Fibroblast of skin of left quadriceps (primary cell): ENCODE measurements around the gene SPAG4.

Experiments
- DNase-seq, 2 experiments: peaks; one replicate each; pipeline ENCODE4 v3.0.0-alpha.2; 2013; ENCODE audit warnings: low read depth in 2 of 2

The SPAG4 gene

GRCh38 chr20:35599776-35600120, 15.9 kb upstream of the SPAG4 start:
- no peak for DNase-seq

- no peak for DNase-seq
Measured at GRCh38 chr20:35600176-35600992, 15.2 kb upstream of the SPAG4 start.

- DNase-seq: peak in 1 of 2 experiments; percentile 42
Measured at GRCh38 chr20:35600993-35601973, 14.3 kb upstream of the SPAG4 start.

DNA sequence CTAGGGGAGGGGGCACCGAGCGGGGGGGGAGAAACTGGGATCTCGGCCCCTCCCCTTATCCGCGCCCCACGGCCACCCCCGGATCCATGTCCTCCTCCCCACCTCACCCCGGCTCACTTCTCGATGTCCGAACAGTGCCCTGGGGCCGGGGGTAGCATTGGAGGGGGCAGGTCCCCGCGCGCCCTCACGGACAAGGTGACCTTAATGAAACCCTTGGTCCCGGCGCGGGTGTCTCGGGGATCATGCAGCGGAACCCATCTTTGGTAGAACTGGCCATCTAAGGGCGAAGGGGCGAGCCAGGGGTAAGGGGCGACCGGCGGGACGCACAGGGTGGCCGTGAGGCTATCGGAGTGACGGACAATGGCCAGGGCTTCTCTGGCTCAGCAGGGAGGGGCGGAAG, 13.6 kb upstream of the SPAG4 start:
- no peak for DNase-seq

- DNase-seq: no peak
Measured at GRCh38 chr20:35602851-35603495, 12.7 kb upstream of the SPAG4 start.

DNA sequence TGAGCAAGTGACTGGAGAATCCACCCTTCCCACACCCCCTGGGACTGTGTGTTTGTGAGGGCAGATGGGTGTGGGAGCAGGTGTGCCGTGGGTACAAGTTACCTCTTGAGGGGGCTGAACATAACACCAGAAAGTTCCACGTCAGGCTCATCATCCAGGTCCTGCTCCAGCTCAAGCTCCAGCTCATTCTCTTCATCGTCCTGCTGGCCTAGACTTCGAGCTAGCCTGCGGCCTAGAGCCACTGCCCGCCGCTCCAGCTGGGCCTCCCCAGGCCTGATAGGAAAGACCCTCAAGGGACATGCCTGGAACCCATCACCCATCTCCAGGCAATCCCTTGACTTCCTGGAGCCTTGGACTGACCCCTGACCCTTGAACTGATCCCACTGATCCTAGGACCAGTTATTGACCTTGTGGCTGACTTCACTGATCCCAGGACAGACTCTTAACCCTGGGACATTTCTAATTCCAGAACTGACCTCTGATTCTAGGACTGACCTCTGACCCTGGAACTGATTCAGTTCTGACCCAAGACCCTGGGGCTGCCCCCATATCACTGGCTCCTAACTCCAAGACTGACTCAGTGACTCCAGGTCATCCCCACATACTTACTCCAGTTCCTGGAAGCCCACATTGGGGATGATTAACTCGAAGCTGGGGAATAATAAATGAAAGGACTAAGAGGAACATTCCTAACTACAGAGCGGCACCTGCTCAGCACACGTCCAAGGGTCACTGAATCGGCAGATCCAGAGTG, 11.8 kb upstream of the SPAG4 start:
- no peak for DNase-seq

GRCh38 chr20:35604449-35604747, 11.2 kb upstream of the SPAG4 start:
- DNase-seq: no peak

GRCh38 chr20:35606127-35606526, 9.5 kb upstream of the SPAG4 start:
- DNase-seq: no peak

DNA sequence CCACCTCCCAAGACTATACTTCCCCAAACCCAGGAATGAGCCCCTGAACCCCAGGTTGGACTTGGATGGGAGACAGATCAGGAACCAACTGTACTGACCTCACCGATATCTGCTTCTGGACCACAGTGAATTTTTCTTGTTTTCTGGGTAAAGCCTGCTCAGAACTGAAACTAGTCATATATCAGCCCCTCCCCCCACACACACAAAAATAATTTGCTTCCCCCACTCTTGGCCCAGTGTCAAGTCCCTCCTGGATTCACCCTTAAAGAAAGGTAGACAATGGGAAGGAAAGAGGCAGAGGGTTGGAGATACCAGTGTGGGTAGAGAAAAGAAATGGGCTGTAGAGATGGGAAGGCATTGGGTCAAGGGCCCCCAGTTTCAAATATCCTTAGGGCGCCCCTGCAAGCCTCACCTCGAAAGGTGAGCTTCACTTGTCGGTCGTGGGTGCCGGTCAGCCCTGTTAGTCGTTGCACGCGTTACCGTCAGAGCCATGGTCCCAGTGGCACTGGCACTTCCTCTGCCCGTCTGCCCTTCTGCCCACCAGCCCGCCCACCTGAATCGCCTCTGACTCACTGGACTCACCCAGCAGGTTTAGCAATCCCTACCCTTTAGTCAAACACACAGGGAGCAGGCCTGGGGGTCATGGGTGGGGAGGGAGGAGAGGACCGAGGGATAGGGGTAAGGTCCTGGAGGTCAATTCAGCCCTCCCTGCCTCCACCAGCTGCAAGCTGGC, 8.5 kb upstream of the SPAG4 start:
- DNase-seq: no peak

- DNase-seq: no peak
Measured at GRCh38 chr20:35610833-35611427, 4.7 kb upstream of the SPAG4 start.

- no peak for DNase-seq
Measured at GRCh38 chr20:35611482-35611881, 4.1 kb upstream of the SPAG4 start.

GRCh38 chr20:35616465-35617396, 1.1 kb downstream of the SPAG4 start:
- peak; percentile 53 to 99 for DNase-seq

DNA sequence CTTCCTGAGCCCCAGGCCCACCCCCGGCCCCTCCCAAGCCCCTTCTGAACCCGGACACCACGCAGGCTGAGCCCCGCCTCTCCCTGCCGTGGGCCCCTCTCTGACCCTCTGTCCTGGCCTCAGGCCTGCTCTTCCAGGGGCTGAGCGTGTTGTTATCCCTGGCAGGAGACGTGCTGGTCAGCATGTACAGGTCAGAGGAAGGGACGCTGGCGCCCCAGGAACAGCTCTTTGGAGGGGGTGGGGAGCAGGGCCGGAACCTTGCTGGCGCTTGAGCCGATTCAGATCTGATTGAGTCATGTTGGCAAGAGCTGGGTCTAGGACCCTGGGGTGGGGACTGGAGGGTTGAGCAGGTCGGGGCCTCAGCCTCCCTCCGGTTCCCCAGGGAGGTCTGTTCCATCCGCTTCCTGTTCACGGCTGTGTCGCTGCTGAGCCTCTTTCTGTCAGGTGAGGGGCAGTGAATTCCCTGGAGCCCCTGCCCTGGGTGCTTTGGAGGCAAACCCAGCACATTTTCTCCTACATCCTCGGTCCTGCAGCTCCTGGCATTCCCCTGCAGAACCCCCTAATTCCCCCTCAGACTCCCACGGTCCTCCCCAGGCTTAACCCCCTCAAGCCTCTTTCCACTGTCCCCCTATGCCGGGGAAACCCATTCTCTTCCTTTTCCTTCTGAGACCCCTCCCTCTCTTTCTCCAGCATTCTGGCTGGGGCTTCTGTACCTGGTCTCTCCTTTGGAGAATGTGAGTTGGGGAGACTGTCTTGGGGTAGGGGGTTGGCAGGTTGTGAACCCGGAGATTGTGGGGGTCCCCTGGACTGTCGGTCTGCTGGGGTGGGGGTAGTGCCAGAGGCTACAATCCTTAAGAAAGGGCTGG, 2.0 kb downstream of the SPAG4 start:
- DNase-seq: peak in 1 of 2 experiments; percentile 12

GRCh38 chr20:35618263-35619131, 2.9 kb downstream of the SPAG4 start:
- no peak for DNase-seq

GRCh38 chr20:35619196-35620095, 3.8 kb downstream of the SPAG4 start:
- peak; percentile 62 to 63 for DNase-seq

DNA sequence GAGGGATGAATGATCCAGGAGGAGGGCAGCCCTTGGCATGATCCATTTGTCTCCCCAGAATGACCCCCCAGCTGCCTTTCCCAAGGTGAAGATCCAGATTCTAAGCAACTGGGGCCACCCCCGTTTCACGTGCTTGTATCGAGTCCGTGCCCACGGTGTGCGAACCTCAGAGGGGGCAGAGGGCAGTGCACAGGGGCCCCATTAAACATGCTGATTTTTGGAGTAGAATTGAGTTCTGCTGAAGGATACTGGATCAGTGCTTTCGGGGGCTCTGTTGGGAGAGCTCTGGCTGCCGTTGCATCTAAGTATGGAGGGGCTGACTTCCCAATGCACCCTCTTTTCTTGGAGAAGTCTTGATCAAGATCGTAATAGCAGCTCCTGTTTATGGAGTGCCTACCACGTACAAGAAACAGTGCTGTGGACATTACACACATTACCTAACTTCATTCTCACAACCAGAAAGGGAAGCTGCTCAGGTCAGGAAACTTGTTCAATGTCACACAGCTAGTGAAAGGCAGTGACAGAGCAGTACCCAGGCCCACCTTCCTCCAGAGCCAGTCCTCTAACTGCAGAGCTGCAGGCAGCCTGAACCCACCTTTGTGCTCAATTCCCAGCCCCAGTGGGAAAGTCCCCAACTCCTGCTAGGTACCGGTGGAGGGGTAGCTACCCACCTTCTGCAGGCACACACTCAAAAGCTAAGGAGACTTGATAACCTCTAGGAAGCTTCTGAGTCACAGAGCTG, 5.4 kb downstream of the SPAG4 start:
- no peak for DNase-seq
